GM12878 (cell line): ENCODE measurements around the gene ATP6V1A. TPM values are rescaled to one million over a fixed set of nuclear protein-coding genes. Genes with fewer than 3 reads are reported as not detected.

Source experiments
- ASH2L ChIP-seq: fragments of 300-600, 200-600 bp; sonication (generic); IDR thresholded peaks from 2 replicates; pipeline ENCODE4 v1.6.1; 2017; ENCODE audit warnings: low read depth, mild to moderate bottlenecking, borderline replicate concordance
- ATF7 ChIP-seq: fragments of 450-650 bp; IDR thresholded peaks from 2 replicates; pipeline ENCODE4 v1.6.1; 2016; ENCODE audit warnings: low read depth, mild to moderate bottlenecking
- BCL11A ChIP-seq: IDR thresholded peaks from 2 replicates; pipeline ENCODE4 v1.6.1; 2011; ENCODE audit warnings: low read depth, low read length
- CBFB ChIP-seq: IDR thresholded peaks from 2 replicates; pipeline ENCODE4 v1.6.1; 2016; ENCODE audit warnings: antibody characterized with exemption, low read depth
- CHD1 ChIP-seq: IDR thresholded peaks from 2 replicates; pipeline ENCODE4 v1.6.1; 2012; ENCODE audit warnings: low read depth, low read length, improper control_type of control experiment
- EZH2 ChIP-seq: IDR thresholded peaks from 2 replicates; pipeline ENCODE4 v1.6.1; 2012; ENCODE audit warnings: low read depth, mild to moderate bottlenecking, control low read depth, inconsistent platforms, low read length, borderline replicate concordance; ENCODE audit not compliant: control insufficient read depth
- FOXK2 ChIP-seq: fragments of 450-650 bp; IDR thresholded peaks from 2 replicates; pipeline ENCODE4 v1.6.1; 2017; ENCODE audit warnings: mild to moderate bottlenecking, moderate library complexity
- FOXM1 ChIP-seq: IDR thresholded peaks from 2 replicates; pipeline ENCODE4 v1.6.1; 2012; ENCODE audit warnings: low read depth, mild to moderate bottlenecking, inconsistent platforms, low read length, moderate library complexity
- IKZF1 ChIP-seq: fragments of 450-650 bp; conservative IDR thresholded peaks from 2 replicates; pipeline ENCODE4 v1.6.1; 2017; ENCODE audit warnings: antibody characterized with exemption, mild to moderate bottlenecking
- IKZF2 ChIP-seq, 2 experiments: fragments of 450-650 bp; IDR thresholded peaks; 2 replicates each; pipeline ENCODE4 v1.6.1; 2017; ENCODE audit warnings: mild to moderate bottlenecking in 2 of 2, moderate library complexity in 2 of 2
- MXI1 ChIP-seq: fragments of 150-350 bp; IDR thresholded peaks from 2 replicates; pipeline ENCODE4 v1.6.1; 2011; ENCODE audit warnings: low read depth, mild to moderate bottlenecking, inconsistent platforms, low read length, improper control_type of control experiment
- NFXL1 ChIP-seq: fragments of 450-650 bp; IDR thresholded peaks from 2 replicates; pipeline ENCODE4 v1.6.1; 2017; ENCODE audit warnings: antibody characterized with exemption, mild to moderate bottlenecking, borderline replicate concordance
- NR2F1 ChIP-seq: fragments of 450-650 bp; conservative IDR thresholded peaks from 2 replicates; pipeline ENCODE4 v1.6.1; 2017; ENCODE audit warnings: mild to moderate bottlenecking
- POLR2A ChIP-seq: IDR thresholded peaks from 2 replicates; pipeline ENCODE4 v1.6.1; 2011; ENCODE audit warnings: low read depth, mild to moderate bottlenecking, low read length
- RB1 ChIP-seq: fragments of 450-650 bp; formaldehyde crosslinking; IDR thresholded peaks from 2 replicates; pipeline ENCODE4 v1.6.1; 2017; ENCODE audit warnings: mild to moderate bottlenecking, borderline replicate concordance
- SMAD1 ChIP-seq: fragments of 450-650 bp; IDR thresholded peaks from 2 replicates; pipeline ENCODE4 v1.6.1; 2018; ENCODE audit warnings: mild to moderate bottlenecking, low read depth; ENCODE audit not compliant: partially characterized antibody
- SPI1 ChIP-seq: IDR thresholded peaks from 2 replicates; pipeline ENCODE4 v1.6.1; 2011; ENCODE audit warnings: low read depth, mild to moderate bottlenecking, low read length, moderate library complexity, borderline replicate concordance; ENCODE audit not compliant: insufficient read depth
- SREBF2 ChIP-seq: IDR thresholded peaks from 2 replicates; pipeline ENCODE4 v1.6.1; 2012; ENCODE audit warnings: mild to moderate bottlenecking, low read length
- YBX1 ChIP-seq: fragments of 450-650 bp; IDR thresholded peaks from 2 replicates; pipeline ENCODE4 v1.6.1; 2016; ENCODE audit warnings: antibody characterized with exemption
- polyA plus RNA-seq, 11 experiments: library from polyadenylated mRNA; depleted of rRNA in 4 of 11; unstranded in 6 of 11; stranded (reverse) in 5 of 11; fragments of >200 nt; fragmentation: Nextera tagmentation in 4 of 11; fragmentation: Illumina TruSeq in 1 of 11; extraction: Ambion mirVana in 4 of 11; extraction: Trizol in 1 of 11; gene quantifications; 1 replicate in 1 of 11; 2 replicates in 10 of 11; pipeline versions ENCODE4 v1.2.1 to v1.2.3, GENCODE V29; 2011 to 2016; ENCODE audit warnings: inconsistent platforms in 2 of 11, missing spikeins in 2 of 11, low read depth in 1 of 11
- total RNA-seq, 4 experiments: library from RNA; depleted of rRNA in 3 of 4; stranded (reverse); fragments of >200 nt in 3 of 4; fragmentation: Illumina TruSeq in 1 of 4; extraction: Trizol in 1 of 4; gene quantifications; 2 replicates each; pipeline versions ENCODE4 v1.2.1 to v1.2.3, GENCODE V29; 2013 to 2021
- TF ChIP-seq, protein P1 (sequence below): fragments of 450-650 bp; conservative IDR thresholded peaks from 2 replicates; pipeline ENCODE4 v1.6.1; 2017; ENCODE audit warnings: mild to moderate bottlenecking, moderate library complexity
- TF ChIP-seq, protein P2 (sequence below): fragments of 450-650 bp; IDR thresholded peaks from 2 replicates; pipeline ENCODE4 v1.6.1; 2017; ENCODE audit warnings: low read depth, mild to moderate bottlenecking, moderate library complexity
- TF ChIP-seq, protein P3 (sequence below): fragments of 450-650 bp; formaldehyde crosslinking; IDR thresholded peaks from 2 replicates; pipeline ENCODE4 v1.4.0; 2020; ENCODE audit warnings: mild to moderate bottlenecking, moderate library complexity
- TF ChIP-seq, protein P4 (sequence below): fragments of 450-650 bp; IDR thresholded peaks from 2 replicates; pipeline ENCODE4 v1.6.1; 2016; ENCODE audit warnings: mild to moderate bottlenecking

ATP6V1A gene
- total and polyA plus RNA-seq, 10 of the 15 experiments (the other 5 are each of a cell fraction or from before 2014, with no cell fraction given): 22.4 to 65.8 (median 47.7) TPM

DNA sequence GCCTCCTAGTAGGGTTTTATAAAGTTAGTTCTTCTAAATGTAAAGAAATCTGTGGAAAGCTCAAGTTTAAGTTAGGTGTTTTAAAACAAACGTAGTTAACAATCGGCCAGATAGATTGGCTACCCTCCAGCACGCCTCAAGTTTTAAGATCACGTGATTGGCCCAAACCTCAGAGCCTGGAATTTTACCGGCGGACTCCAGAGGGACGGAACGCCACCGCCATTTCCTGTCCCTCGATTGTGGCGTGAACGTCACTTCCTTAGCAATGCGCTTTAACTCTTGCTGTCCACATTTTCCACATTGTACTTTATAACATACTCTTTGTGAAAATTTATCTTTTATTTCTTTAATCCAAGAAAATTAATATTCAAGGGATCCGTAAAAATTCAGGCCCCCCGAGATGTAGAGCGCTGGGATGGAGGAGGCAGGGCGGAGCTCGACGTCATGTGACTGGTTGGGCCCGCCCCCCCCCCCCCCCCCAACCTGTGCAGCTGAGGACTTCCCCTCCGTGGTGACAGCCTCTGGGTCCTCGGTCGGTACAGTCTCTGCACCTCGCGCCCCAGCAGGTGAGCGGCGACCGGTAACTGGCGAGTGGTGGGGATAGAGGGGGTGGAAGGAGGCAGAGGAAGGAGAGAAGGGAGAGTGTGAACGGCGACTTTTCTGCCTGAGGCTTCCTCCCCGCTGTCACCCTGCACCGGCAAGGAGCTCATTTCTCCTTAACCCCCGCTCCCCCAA is at the start of gene ATP6V1A (continued):
- TF ChIP-seq IKZF2 (IDR thresholded peaks at IDR 0.05) (peak; percentile 98), CHD1 (peak; percentile 64; the same call in 1 of the 2 replicates), SPI1 (peak; percentile 18; the same call in 1 of the 2 replicates), ASH2L (no peak), ATF7 (peak; percentile 67; the same call in 1 of the 2 replicates), EZH2 (no peak), POLR2A (peak; percentile 87), YBX1 (no peak), RB1 (peak; percentile 17; the same call in 1 of the 2 replicates), BCL11A (no peak), IKZF1 (peak; percentile 97), NFXL1 (no peak), CBFB (peak; percentile 38; the same call in 1 of the 2 replicates), FOXM1 (no peak), SMAD1 (peak; percentile 76), SREBF2 (no peak), NR2F1 (no peak), MXI1 (no peak), FOXK2 (no peak)
- TF ChIP-seq, protein P1, sequence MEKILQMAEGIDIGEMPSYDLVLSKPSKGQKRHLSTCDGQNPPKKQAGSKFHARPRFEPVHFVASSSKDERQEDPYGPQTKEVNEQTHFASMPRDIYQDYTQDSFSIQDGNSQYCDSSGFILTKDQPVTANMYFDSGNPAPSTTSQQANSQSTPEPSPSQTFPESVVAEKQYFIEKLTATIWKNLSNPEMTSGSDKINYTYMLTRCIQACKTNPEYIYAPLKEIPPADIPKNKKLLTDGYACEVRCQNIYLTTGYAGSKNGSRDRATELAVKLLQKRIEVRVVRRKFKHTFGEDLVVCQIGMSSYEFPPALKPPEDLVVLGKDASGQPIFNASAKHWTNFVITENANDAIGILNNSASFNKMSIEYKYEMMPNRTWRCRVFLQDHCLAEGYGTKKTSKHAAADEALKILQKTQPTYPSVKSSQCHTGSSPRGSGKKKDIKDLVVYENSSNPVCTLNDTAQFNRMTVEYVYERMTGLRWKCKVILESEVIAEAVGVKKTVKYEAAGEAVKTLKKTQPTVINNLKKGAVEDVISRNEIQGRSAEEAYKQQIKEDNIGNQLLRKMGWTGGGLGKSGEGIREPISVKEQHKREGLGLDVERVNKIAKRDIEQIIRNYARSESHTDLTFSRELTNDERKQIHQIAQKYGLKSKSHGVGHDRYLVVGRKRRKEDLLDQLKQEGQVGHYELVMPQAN: peak; percentile 40; the same call in 1 of the 2 replicates
- TF ChIP-seq, protein P2, sequence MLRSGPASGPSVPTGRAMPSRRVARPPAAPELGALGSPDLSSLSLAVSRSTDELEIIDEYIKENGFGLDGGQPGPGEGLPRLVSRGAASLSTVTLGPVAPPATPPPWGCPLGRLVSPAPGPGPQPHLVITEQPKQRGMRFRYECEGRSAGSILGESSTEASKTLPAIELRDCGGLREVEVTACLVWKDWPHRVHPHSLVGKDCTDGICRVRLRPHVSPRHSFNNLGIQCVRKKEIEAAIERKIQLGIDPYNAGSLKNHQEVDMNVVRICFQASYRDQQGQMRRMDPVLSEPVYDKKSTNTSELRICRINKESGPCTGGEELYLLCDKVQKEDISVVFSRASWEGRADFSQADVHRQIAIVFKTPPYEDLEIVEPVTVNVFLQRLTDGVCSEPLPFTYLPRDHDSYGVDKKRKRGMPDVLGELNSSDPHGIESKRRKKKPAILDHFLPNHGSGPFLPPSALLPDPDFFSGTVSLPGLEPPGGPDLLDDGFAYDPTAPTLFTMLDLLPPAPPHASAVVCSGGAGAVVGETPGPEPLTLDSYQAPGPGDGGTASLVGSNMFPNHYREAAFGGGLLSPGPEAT: peak; percentile 97
- TF ChIP-seq, protein P3, sequence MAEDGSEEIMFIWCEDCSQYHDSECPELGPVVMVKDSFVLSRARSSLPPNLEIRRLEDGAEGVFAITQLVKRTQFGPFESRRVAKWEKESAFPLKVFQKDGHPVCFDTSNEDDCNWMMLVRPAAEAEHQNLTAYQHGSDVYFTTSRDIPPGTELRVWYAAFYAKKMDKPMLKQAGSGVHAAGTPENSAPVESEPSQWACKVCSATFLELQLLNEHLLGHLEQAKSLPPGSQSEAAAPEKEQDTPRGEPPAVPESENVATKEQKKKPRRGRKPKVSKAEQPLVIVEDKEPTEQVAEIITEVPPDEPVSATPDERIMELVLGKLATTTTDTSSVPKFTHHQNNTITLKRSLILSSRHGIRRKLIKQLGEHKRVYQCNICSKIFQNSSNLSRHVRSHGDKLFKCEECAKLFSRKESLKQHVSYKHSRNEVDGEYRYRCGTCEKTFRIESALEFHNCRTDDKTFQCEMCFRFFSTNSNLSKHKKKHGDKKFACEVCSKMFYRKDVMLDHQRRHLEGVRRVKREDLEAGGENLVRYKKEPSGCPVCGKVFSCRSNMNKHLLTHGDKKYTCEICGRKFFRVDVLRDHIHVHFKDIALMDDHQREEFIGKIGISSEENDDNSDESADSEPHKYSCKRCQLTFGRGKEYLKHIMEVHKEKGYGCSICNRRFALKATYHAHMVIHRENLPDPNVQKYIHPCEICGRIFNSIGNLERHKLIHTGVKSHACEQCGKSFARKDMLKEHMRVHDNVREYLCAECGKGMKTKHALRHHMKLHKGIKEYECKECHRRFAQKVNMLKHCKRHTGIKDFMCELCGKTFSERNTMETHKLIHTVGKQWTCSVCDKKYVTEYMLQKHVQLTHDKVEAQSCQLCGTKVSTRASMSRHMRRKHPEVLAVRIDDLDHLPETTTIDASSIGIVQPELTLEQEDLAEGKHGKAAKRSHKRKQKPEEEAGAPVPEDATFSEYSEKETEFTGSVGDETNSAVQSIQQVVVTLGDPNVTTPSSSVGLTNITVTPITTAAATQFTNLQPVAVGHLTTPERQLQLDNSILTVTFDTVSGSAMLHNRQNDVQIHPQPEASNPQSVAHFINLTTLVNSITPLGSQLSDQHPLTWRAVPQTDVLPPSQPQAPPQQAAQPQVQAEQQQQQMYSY (CRISPR knock-in tag): peak; percentile 65; the same call in 1 of the 2 replicates
- TF ChIP-seq, protein P4, sequence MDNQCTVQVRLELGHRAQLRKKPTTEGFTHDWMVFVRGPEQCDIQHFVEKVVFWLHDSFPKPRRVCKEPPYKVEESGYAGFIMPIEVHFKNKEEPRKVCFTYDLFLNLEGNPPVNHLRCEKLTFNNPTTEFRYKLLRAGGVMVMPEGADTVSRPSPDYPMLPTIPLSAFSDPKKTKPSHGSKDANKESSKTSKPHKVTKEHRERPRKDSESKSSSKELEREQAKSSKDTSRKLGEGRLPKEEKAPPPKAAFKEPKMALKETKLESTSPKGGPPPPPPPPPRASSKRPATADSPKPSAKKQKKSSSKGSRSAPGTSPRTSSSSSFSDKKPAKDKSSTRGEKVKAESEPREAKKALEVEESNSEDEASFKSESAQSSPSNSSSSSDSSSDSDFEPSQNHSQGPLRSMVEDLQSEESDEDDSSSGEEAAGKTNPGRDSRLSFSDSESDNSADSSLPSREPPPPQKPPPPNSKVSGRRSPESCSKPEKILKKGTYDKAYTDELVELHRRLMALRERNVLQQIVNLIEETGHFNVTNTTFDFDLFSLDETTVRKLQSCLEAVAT: no peak; the same call in 1 of the 2 replicates
